HFFc6 (cell line): ENCODE measurements around the gene SIGLECL1. TPM values are rescaled to one million over a fixed set of nuclear protein-coding genes. Genes with fewer than 3 reads are reported as not detected.

Experiments used
- DNase-seq: peaks from one replicate; pipeline ENCODE4 v3.0.0-alpha.2; 2018
- H3K27ac Mint-ChIP-seq: 2 replicates; pipeline ENCODE4 v1.8.0; 2020; ENCODE audit warnings: mild to moderate bottlenecking, mixed read lengths
- H3K27me3 Mint-ChIP-seq: 2 replicates; pipeline ENCODE4 v1.8.0; 2021; ENCODE audit warnings: mild to moderate bottlenecking, moderate library complexity, mixed read lengths; ENCODE audit not compliant: insufficient read depth
- H3K36me3 Mint-ChIP-seq: 2 replicates; pipeline ENCODE4 v1.8.0; 2021; ENCODE audit warnings: low read depth, mixed read lengths
- H3K4me1 Mint-ChIP-seq: 2 replicates; pipeline ENCODE4 v1.8.0; 2020; ENCODE audit warnings: low read depth, mixed read lengths
- H3K4me3 Mint-ChIP-seq: 2 replicates; pipeline ENCODE4 v1.8.0; 2020; ENCODE audit warnings: mild to moderate bottlenecking, moderate library complexity, mixed read lengths
- H3K9me3 Mint-ChIP-seq: 2 replicates; pipeline ENCODE4 v1.8.0; 2020; ENCODE audit warnings: mild to moderate bottlenecking, mixed read lengths
- CTCF ChIP-seq: fragments of 200-600 bp; sonication (generic); IDR thresholded peaks from 2 replicates; pipeline ENCODE4 v1.5.0; 2021; ENCODE audit warnings: antibody characterized with exemption, mild to moderate bottlenecking
- long read RNA-seq: library from polyadenylated mRNA; unstranded; transcript quantifications from one replicate; pipeline ENCODE4 v2.0.0, GENCODE V29; 2019
- total RNA-seq, 6 experiments: library from RNA; stranded (reverse); fragmentation: NEBNext Ultra II Directional; extraction: Animal tissue kit (Norgen Biotek cat#: 25700); gene quantifications; 2 replicates in 1 of 6; 3 replicates in 5 of 6; pipeline ENCODE4 v1.2.3, GENCODE V29; 2021

Gene SIGLECL1
- total RNA-seq, result not detected
- long read RNA-seq, result 0 reads

GRCh38 chr19:51250786-51251467 lies at the start of gene SIGLECL1:
Gene SIGLECL1, plus strand, starts transcription at chr19:51251080. Its CDS starts 12,993 bp downstream, at chr19:51264073.
- Mint-ChIP-seq H3K36me3 (no peaks in the 10 kb centered on the region), H3K4me1 (no peaks in the 10 kb centered on the region), H3K27me3 (0 out of 2 replicates have a peak, but pooled peaks cover 1% of the 10 kb centered on the region), H3K27ac (no peak within 1 kb of the TSS), H3K9me3 (peaks cover 46% of the 10 kb centered on the region), H3K4me3 (no peak within 1 kb of the TSS)
- no peak for DNase-seq
- TF ChIP-seq CTCF, result no peak

DNA sequence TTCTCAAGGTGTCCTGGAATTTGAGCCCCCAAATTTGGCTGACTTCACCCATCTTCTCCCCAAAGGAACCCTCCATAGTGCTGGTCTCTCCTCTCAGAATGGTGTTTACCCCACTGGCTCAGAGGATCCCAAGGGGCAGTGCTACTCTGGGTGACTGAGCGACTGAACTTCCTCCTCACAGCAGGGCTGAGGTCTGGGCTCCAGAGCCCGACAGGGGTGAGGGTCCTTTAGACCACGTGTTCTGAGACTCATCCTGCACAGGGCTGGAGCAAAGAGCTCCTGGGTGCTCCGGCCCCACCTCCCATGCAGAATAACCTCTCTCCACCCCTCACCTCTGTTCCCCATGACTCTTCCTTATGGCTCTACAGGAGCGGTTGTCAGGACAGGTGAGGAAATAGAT lies 49.2 kb upstream of the SIGLECL1 start:
- no peak for DNase-seq
- Mint-ChIP-seq H3K27me3 (no peaks in the 10 kb centered on the region; the same call in 1 of the 2 replicates), H3K4me3 (no peak overlapping the region), H3K9me3 (peaks cover 41% of the 10 kb centered on the region), H3K27ac (no peak overlapping the region), H3K4me1 (no peaks in the 10 kb centered on the region), H3K36me3 (no peaks in the 10 kb centered on the region)
- no peak for TF ChIP-seq CTCF

DNA sequence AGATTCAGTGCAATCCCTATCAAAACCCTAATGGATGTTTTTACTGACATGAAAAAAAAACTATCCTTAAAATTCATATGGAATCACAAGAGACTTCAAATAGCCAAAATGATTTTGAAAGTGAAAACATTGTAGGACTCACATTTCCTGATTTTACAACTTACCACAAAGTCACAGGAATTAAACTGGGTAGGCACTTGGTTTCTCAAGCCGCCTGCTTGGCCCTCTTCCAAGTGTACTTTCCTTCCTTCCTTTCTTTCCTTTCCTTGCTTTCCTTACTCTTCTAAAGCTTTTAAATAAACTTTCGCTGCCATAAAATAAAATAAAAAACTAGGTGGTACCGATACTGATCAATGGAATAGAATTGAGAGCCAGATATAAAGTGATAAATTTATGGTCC lies 47.0 kb upstream of the SIGLECL1 start:
- H3K9me3 Mint-ChIP-seq, result peaks cover 39% of the 10 kb centered on the region
- no peaks in the 10 kb centered on the region for H3K4me1 Mint-ChIP-seq
- H3K4me3 Mint-ChIP-seq, result no peak overlapping the region
- H3K27ac Mint-ChIP-seq, result no peak overlapping the region
- no peaks in the 10 kb centered on the region for H3K36me3 Mint-ChIP-seq
- TF ChIP-seq CTCF, result no peak
- no peaks in the 10 kb centered on the region; the same call in 1 of the 2 replicates for H3K27me3 Mint-ChIP-seq
- DNase-seq, result no peak

GRCh38 chr19:51204321-51204720 lies 46.6 kb upstream of the SIGLECL1 start:
- Mint-ChIP-seq H3K4me1 (no peaks in the 10 kb centered on the region), H3K27me3 (no peaks in the 10 kb centered on the region; the same call in 1 of the 2 replicates), H3K36me3 (no peaks in the 10 kb centered on the region), H3K4me3 (no peak overlapping the region), H3K9me3 (peaks cover 38% of the 10 kb centered on the region), H3K27ac (no peak overlapping the region)
- TF ChIP-seq CTCF, result no peak
- no peak for DNase-seq

DNA sequence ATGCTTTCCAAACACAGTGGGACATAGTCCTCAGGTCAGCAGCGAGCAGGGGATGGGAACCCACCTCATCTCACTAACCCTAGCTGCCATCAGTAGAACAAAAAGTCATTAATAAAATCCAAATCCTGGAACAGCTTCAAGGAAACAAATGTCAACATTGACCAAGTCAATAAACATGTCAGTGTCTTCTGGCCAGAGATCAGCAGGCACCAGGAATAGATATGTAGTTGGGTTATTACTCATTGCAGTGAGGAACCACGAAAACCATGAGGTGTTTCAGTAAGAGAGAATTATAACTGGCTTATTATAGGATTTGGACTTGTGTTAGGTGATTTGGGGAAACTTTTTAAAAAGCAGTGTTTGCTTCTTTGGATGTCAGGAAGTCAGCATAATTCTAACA lies 43.1 kb upstream of the SIGLECL1 start:
- TF ChIP-seq CTCF, result no peak
- Mint-ChIP-seq H3K36me3 (peaks cover 3% of the 10 kb centered on the region; the same call in 1 of the 2 replicates), H3K27me3 (peaks cover 3% of the 10 kb centered on the region; the same call in 1 of the 2 replicates), H3K27ac (no peak overlapping the region), H3K4me3 (no peak overlapping the region), H3K4me1 (no peaks in the 10 kb centered on the region), H3K9me3 (peaks cover 26% of the 10 kb centered on the region)
- no peak for DNase-seq
